CD4-positive, alpha-beta T cell treated with Interleukin-6 for 4 hours (primary cell): Measurements from ENCODE around the gene PLXNA4.

ENCODE experiments used
- DNase-seq: peaks from one replicate; pipeline ENCODE4 v3.0.0-alpha.2; 2020; ENCODE audit warnings: mixed read lengths

Gene PLXNA4

GRCh38 chr7:132430861-132431822 lies 145.1 kb downstream of the PLXNA4 start:
- DNase-seq = peak; percentile 61

GRCh38 chr7:132430041-132430855 lies 146.0 kb downstream of the PLXNA4 start:
- DNase-seq = no peak

GRCh38 chr7:132429181-132429580 lies 147.1 kb downstream of the PLXNA4 start:
- DNase-seq = no peak

- no peak for DNase-seq
These were observed 147.9 kb downstream of the PLXNA4 start for GRCh38 chr7:132428247-132428919.

GRCh38 chr7:132425942-132426341 lies 150.3 kb downstream of the PLXNA4 start:
- no peak for DNase-seq

GRCh38 chr7:132424821-132425724 lies 151.2 kb downstream of the PLXNA4 start:
- DNase-seq = no peak

- DNase-seq = no peak
These were observed 152.0 kb downstream of the PLXNA4 start for GRCh38 chr7:132424277-132424676.

GRCh38 chr7:132423594-132424200 lies 152.6 kb downstream of the PLXNA4 start:
- no peak for DNase-seq

- DNase-seq = no peak
These were observed 153.7 kb downstream of the PLXNA4 start for GRCh38 chr7:132422502-132423111.

GRCh38 chr7:132420527-132420926 lies 155.7 kb downstream of the PLXNA4 start:
- DNase-seq = no peak

- no peak for DNase-seq
These were observed 156.7 kb downstream of the PLXNA4 start for GRCh38 chr7:132419542-132419941.

- DNase-seq = no peak
These were observed 157.4 kb downstream of the PLXNA4 start for GRCh38 chr7:132418840-132419239.

- no peak for DNase-seq
These were observed 159.0 kb downstream of the PLXNA4 start for GRCh38 chr7:132417103-132417906.

- DNase-seq = no peak
These were observed 159.9 kb downstream of the PLXNA4 start for GRCh38 chr7:132416395-132416794.

GRCh38 chr7:132415259-132415658 lies 161.0 kb downstream of the PLXNA4 start:
- DNase-seq = no peak

GRCh38 chr7:132414857-132415256 lies 161.4 kb downstream of the PLXNA4 start:
- DNase-seq = no peak

- no peak for DNase-seq
These were observed 163.8 kb downstream of the PLXNA4 start for GRCh38 chr7:132412435-132412834.

GRCh38 chr7:132410861-132411541 lies 165.3 kb downstream of the PLXNA4 start:
- DNase-seq = no peak

GRCh38 chr7:132410385-132410784 lies 165.9 kb downstream of the PLXNA4 start:
- no peak for DNase-seq

GRCh38 chr7:132407764-132408163 lies 168.5 kb downstream of the PLXNA4 start:
- DNase-seq = no peak
